ENCODE results near the gene GRK5.

The GRK5 gene

GRCh38 chr10:119468542-119469324, 261.4 kb downstream of the GRK5 start:
- no peak for DNase-seq

GRCh38 chr10:119469325-119469707, 261.9 kb downstream of the GRK5 start:
- DNase-seq: no peak

- DNase-seq: no peak
These were observed 262.5 kb downstream of the GRK5 start for GRCh38 chr10:119469846-119470245.

GRCh38 chr10:119470920-119471702, 263.7 kb downstream of the GRK5 start:
- no peak for DNase-seq

GRCh38 chr10:119473771-119474170, 266.4 kb downstream of the GRK5 start:
- DNase-seq: no peak

- no peak for DNase-seq
These were observed 267.2 kb downstream of the GRK5 start for GRCh38 chr10:119474606-119475005.

- no peak for DNase-seq
These were observed 270.1 kb downstream of the GRK5 start for GRCh38 chr10:119477444-119477843.

GRCh38 chr10:119478111-119478802, 270.9 kb downstream of the GRK5 start:
- DNase-seq: no peak

GRCh38 chr10:119478811-119479341, 271.5 kb downstream of the GRK5 start:
- DNase-seq: no peak

- DNase-seq: no peak
These were observed 272.2 kb downstream of the GRK5 start for GRCh38 chr10:119479532-119479931.

- DNase-seq: no peak
These were observed 273.3 kb downstream of the GRK5 start for GRCh38 chr10:119480667-119481066.

GRCh38 chr10:119481781-119482426, 274.5 kb downstream of the GRK5 start:
- no peak for DNase-seq

GRCh38 chr10:119483001-119483400, 275.6 kb downstream of the GRK5 start:
- DNase-seq: no peak

- DNase-seq: no peak
These were observed 276.5 kb downstream of the GRK5 start for GRCh38 chr10:119483839-119484238.

GRCh38 chr10:119488675-119489074, 281.3 kb downstream of the GRK5 start:
- no peak for DNase-seq

GRCh38 chr10:119489991-119490326, 282.6 kb downstream of the GRK5 start:
- DNase-seq: no peak

- DNase-seq: no peak
These were observed 284.8 kb downstream of the GRK5 start for GRCh38 chr10:119491966-119492757.

- DNase-seq: no peak
These were observed 285.8 kb downstream of the GRK5 start for GRCh38 chr10:119493155-119493554.

- DNase-seq: no peak
These were observed 287.1 kb downstream of the GRK5 start for GRCh38 chr10:119494236-119495020.

- no peak for DNase-seq
These were observed 287.7 kb downstream of the GRK5 start for GRCh38 chr10:119495021-119495505.

GRCh38 chr10:119495545-119495944, 288.2 kb downstream of the GRK5 start:
- no peak for DNase-seq
